Fibroblast of lung (primary cell): ENCODE data around the gene SSBP1. TPM values are rescaled to one million over a fixed set of nuclear protein-coding genes. Genes with fewer than 3 reads are reported as not detected.

ENCODE experiments used
- DNase-seq, 2 donors: peaks; one replicate each; pipeline versions ENCODE4 v3.0.0 to v3.0.0-alpha.2; 2010; ENCODE audit warnings: low read depth in 2 of 2
- H2AFZ ChIP-seq: 2 replicates; pipeline ENCODE4 v1.5.1; 2012; ENCODE audit warnings: low read length, control low read depth, inconsistent platforms
- H3K27ac ChIP-seq: 2 replicates; pipeline ENCODE4 v1.5.1; 2011; ENCODE audit warnings: low read length, control low read depth; ENCODE audit not compliant: insufficient read depth
- H3K27me3 ChIP-seq: 2 replicates; pipeline ENCODE4 v1.5.1; 2011; ENCODE audit warnings: mild to moderate bottlenecking, low read length; ENCODE audit not compliant: control insufficient read depth, insufficient read depth
- H3K36me3 ChIP-seq: 2 replicates; pipeline ENCODE4 v1.5.1; 2011; ENCODE audit warnings: low read length; ENCODE audit not compliant: control insufficient read depth, insufficient read depth
- H3K4me1 ChIP-seq: 2 replicates; pipeline ENCODE4 v1.5.1; 2011; ENCODE audit warnings: low read length; ENCODE audit not compliant: control insufficient read depth, insufficient read depth; ENCODE audit errors: extremely low read depth
- H3K4me2 ChIP-seq: 2 replicates; pipeline ENCODE4 v1.5.1; 2011; ENCODE audit warnings: low read length, control low read depth; ENCODE audit not compliant: insufficient read depth; ENCODE audit errors: extremely low read depth
- H3K4me3 ChIP-seq, 4 experiments: fragments of 200-600 bp in 1 of 4; sonication (generic) in 1 of 4; replicated peaks in 1 of 4; 2 replicates each; pipeline ENCODE4 v1.5.1; 2011 to 2016; ENCODE audit warnings: low read length in 4 of 4, low read depth in 3 of 4, mild to moderate bottlenecking in 3 of 4, control low read depth in 2 of 4, inconsistent platforms in 1 of 4, mixed read lengths in 1 of 4; ENCODE audit not compliant: insufficient read depth in 1 of 4; ENCODE audit errors: control extremely low read depth in 1 of 4
- H3K79me2 ChIP-seq: 2 replicates; pipeline ENCODE4 v1.5.1; 2012; ENCODE audit warnings: mild to moderate bottlenecking, low read length, inconsistent platforms; ENCODE audit not compliant: control insufficient read depth, insufficient read depth
- H3K9ac ChIP-seq: 2 replicates; pipeline ENCODE4 v1.5.1; 2011; ENCODE audit warnings: mild to moderate bottlenecking, low read length, control low read depth; ENCODE audit not compliant: insufficient read depth
- H3K9me3 ChIP-seq: 2 replicates; pipeline ENCODE4 v1.5.1; 2012; ENCODE audit warnings: low read depth, low read length; ENCODE audit not compliant: control insufficient read depth, insufficient read depth
- H4K20me1 ChIP-seq: 2 replicates; pipeline ENCODE4 v1.5.1; 2011; ENCODE audit warnings: low read length; ENCODE audit not compliant: control insufficient read depth, insufficient read depth; ENCODE audit errors: extremely low read depth
- EZH2 ChIP-seq: IDR thresholded peaks from 2 replicates; pipeline ENCODE4 v1.5.1; 2012; ENCODE audit warnings: low read length, control low read depth, mild to moderate bottlenecking; ENCODE audit errors: missing control alignments
- polyA plus RNA-seq, 2 donors: library from polyadenylated mRNA; depleted of rRNA in 1 of 2; stranded (reverse) in 1 of 2; unstranded in 1 of 2; fragments of >200 nt; gene quantifications; 2 replicates each; pipeline ENCODE4 v1.2.1, GENCODE V29; 2011 to 2012; ENCODE audit warnings: missing spikeins in 1 of 2
- total RNA-seq: library from RNA; depleted of rRNA; stranded (reverse); fragments of >200 nt; gene quantifications from 2 replicates; pipeline ENCODE4 v1.2.1, GENCODE V29; 2014
- TF ChIP-seq, protein P1 (sequence below), 2 donors: IDR thresholded peaks in 1 of 2; conservative IDR thresholded peaks in 1 of 2; 1 replicate in 1 of 2; 2 replicates in 1 of 2; pipeline ENCODE4 v1.5.1; 2011 to 2012; ENCODE audit warnings: low read length in 2 of 2, control low read depth in 1 of 2, inconsistent platforms in 1 of 2, low read depth in 1 of 2, mild to moderate bottlenecking in 1 of 2

Gene SSBP1
- total and polyA plus RNA-seq, 2 donors (not counting 1 experiment from before 2014, with no cell fraction given) = 119 to 209 TPM

DNA sequence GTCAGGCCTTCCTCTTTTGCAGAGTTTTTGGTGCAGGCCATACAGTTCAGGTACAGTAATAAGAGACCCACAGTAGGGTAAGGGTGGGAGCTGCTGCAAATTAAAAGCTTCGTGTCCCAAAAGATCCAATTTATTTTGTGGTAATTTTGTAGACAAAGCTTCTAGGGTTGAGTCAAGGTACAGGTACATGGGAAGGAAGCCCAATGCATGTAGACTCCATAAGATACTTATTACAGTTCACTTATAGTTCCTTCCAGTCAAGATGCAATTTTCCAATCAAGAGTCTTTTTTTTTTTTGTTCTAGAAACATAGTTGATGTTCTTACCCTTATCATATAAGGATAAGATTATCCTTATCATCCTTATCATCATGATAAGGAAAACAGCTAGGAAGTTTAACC lies 38.2 kb downstream of the SSBP1 start, which contains the start of gene TAS2R4:
Gene TAS2R4 (plus strand): TSS at position 301 of the 400 bp plus-strand sequence. CDS start 1,815 bp downstream, outside the sequence.
- Histone ChIP-seq H3K4me1 (no peaks in the 10 kb centered on the region), H3K27ac (no peak within 1 kb of the TSS), H3K9me3 (no peaks in the 10 kb centered on the region), H3K4me3 (no peak within 1 kb of the TSS), H2AFZ (no peak within 1 kb of the TSS), H3K27me3 (no peaks in the 10 kb centered on the region), H3K36me3 (no peaks in the 10 kb centered on the region), H3K9ac (no peak within 1 kb of the TSS), H3K4me2 (no peak within 1 kb of the TSS), H4K20me1 (no peaks in the 10 kb centered on the region), H3K79me2 (no peaks in the 10 kb centered on the region)
- TF ChIP-seq, protein P1, sequence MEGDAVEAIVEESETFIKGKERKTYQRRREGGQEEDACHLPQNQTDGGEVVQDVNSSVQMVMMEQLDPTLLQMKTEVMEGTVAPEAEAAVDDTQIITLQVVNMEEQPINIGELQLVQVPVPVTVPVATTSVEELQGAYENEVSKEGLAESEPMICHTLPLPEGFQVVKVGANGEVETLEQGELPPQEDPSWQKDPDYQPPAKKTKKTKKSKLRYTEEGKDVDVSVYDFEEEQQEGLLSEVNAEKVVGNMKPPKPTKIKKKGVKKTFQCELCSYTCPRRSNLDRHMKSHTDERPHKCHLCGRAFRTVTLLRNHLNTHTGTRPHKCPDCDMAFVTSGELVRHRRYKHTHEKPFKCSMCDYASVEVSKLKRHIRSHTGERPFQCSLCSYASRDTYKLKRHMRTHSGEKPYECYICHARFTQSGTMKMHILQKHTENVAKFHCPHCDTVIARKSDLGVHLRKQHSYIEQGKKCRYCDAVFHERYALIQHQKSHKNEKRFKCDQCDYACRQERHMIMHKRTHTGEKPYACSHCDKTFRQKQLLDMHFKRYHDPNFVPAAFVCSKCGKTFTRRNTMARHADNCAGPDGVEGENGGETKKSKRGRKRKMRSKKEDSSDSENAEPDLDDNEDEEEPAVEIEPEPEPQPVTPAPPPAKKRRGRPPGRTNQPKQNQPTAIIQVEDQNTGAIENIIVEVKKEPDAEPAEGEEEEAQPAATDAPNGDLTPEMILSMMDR (conservative IDR thresholded peaks at IDR 0.05 in 1 of 2, IDR thresholded peaks at IDR 0.05 in 1 of 2; ENCODE audit: low read depth in 1 of 2, low read length in 2 of 2) = no peak
- no peak for TF ChIP-seq EZH2
- DNase-seq = no peak

DNA sequence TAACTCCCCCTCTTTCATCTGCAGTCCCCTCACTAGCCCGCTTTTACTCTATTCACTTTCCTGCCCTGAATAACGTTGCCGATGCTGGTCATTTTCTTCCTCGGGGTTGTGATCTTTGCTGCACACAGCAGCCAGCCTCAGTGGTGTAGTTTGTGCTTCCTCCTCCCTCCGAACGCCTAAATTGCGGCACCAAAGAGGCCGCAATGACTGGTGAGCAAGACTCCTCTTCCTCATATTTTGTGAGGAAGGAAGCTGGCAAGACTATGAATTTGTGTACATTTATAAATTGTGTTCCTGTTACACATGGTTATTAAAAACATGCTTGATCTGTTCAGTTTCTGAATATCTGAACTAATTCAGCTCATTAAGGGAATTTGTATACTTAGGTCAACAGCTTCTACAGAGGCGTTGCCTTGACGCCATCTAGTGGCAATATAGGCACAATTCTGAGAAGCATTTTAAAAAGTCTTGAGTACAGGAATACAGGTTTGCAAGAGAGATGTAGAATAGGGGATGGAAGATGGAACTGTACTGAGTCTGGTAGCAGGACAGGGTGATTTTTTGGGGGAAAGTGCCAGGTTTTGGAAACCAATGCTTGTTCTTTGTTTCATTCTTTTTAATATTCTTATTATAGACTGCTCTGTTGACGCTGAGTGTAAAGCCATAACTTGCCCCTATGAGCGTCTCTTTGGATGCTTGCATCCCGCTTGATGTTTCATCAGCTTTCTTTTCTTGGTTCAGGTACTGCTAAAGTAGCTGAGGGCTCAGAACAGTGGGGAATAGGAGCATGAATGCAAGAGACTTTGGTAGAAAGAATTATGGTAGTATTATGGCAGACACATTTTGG lies 47.8 kb downstream of the SSBP1 start:
- H3K4me2 ChIP-seq = no peak overlapping the region
- H3K36me3 ChIP-seq = no peaks in the 10 kb centered on the region
- H3K79me2 ChIP-seq = no peaks in the 10 kb centered on the region
- TF ChIP-seq EZH2 = no peak
- TF ChIP-seq, protein P1 (conservative IDR thresholded peaks at IDR 0.05 in 1 of 2, IDR thresholded peaks at IDR 0.05 in 1 of 2; ENCODE audit: low read depth in 1 of 2, low read length in 2 of 2) = peak; percentile 76 to 82
- no peaks in the 10 kb centered on the region for H3K4me1 ChIP-seq
- no peaks in the 10 kb centered on the region for H3K27me3 ChIP-seq
- H3K9ac ChIP-seq = no peak overlapping the region
- H3K4me3 ChIP-seq = no peak overlapping the region
- no peak overlapping the region for H2AFZ ChIP-seq
- H3K9me3 ChIP-seq = no peaks in the 10 kb centered on the region
- no peaks in the 10 kb centered on the region for H4K20me1 ChIP-seq
- H3K27ac ChIP-seq = no peak overlapping the region
- peak; percentile 41 to 63 for DNase-seq

DNA sequence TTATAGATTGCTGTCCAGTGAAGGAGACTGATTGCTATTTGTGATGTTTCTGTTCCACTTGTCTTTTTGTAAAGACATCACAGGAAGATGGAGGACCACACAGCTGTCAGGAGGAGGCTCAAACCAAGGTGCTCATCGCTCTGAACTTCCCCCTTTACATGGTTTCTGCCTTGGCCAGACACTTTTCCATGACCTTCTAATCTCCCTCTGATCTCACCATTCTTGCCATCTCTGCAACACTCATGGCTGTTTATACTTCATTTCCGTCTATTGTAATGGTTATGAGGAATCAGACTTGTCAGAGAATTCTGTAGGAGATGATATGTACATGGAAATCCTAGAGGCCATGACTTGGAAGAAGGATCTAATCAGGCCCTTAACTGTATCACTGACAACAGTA lies 50.1 kb downstream of the SSBP1 start:
- no peaks in the 10 kb centered on the region for H3K9me3 ChIP-seq
- H3K27me3 ChIP-seq = no peaks in the 10 kb centered on the region
- H3K27ac ChIP-seq = no peak overlapping the region
- no peak overlapping the region for H3K4me3 ChIP-seq
- H4K20me1 ChIP-seq = no peaks in the 10 kb centered on the region
- DNase-seq = no peak
- H2AFZ ChIP-seq = no peak overlapping the region
- no peak overlapping the region for H3K9ac ChIP-seq
- TF ChIP-seq, protein P1 (conservative IDR thresholded peaks at IDR 0.05 in 1 of 2, IDR thresholded peaks at IDR 0.05 in 1 of 2; ENCODE audit: low read depth in 1 of 2, low read length in 2 of 2) = no peak
- TF ChIP-seq EZH2 = no peak
- no peaks in the 10 kb centered on the region for H3K36me3 ChIP-seq
- H3K4me2 ChIP-seq = no peak overlapping the region
- no peaks in the 10 kb centered on the region for H3K79me2 ChIP-seq
- H3K4me1 ChIP-seq = no peaks in the 10 kb centered on the region
